ENCODE data around the gene TTLL13. TPM values are rescaled to one million over a fixed set of nuclear protein-coding genes. Genes with fewer than 3 reads are reported as not detected.
"Not testable (repeated sequence)": the region's sequence is repeated elsewhere in the genome, so short reads cannot be mapped to it uniquely, and the experiment has no call there.

The TTLL13 gene
- total and polyA plus RNA-seq, 2 donors (not counting 1 experiment from before 2014, with no cell fraction given): 0.33 to 0.42 TPM

DNA sequence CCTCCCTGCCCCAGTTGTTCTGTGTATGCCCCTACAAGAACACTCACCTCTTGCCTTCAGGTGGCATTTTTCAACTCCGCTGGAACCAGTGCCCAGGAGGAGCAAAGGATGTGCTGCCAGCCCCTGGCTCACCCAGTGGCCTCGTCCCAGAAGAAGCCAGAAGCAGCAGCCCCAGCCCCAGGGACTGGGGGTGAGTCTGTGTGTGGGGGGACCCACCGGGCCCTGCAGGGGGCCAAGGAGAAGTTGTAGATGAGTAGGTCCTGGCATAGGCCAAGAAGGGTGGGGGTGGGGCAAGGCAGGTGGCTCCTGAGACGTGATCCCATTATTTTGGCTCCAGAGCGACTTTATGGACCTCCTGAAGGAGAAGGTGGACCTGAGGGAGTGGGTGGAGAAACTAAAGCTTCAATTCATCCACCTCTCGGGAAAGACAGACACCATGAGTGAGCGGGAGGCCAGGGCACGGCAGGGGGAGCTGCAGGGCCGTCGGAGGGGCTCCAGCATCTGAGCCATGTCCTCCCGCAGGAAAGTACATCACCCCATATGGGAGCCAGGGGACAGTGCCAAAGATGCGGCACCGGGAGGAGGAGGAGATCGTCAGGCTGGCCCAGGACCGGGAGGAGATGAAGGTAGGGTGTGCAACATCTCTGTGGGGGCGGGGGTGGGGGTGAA, 45.4 kb downstream of the TTLL13 start:
- no peak overlapping the region for H3K9ac ChIP-seq (ENCODE audit: low read length)
- H3K9me3 ChIP-seq (ENCODE audit: control extremely low read depth in 1 of 3, control insufficient read depth in 2 of 3, insufficient read depth in 1 of 3, low read length in 2 of 3): peaks cover 0 to 5% (median 0%) of the 10 kb centered on the region in 3 donors
- no peak for ATAC-seq (ENCODE audit: low read depth)
- H3K36me3 ChIP-seq (replicated peaks in 1 of 2; ENCODE audit: control extremely low read depth in 1 of 2, control insufficient read depth in 1 of 2, extremely low read depth in 1 of 2, insufficient read depth in 2 of 2, low read length in 1 of 2): no peaks in the 10 kb centered on the region
- ChIA-PET POLR2A (no interaction called here), CTCF (interaction anchor here (1.0 to 1.7 kb wide), 3 partner anchors 9 to 192 kb away, joined by 3 to 5 read pairs (median 3); partner anchors contain the start of gene IDH2)
- H3K4me1 Mint-ChIP-seq: peaks cover 9% of the 10 kb centered on the region
- no peak overlapping the region for H3K4me3 Mint-ChIP-seq
- TF ChIP-seq, protein P1, sequence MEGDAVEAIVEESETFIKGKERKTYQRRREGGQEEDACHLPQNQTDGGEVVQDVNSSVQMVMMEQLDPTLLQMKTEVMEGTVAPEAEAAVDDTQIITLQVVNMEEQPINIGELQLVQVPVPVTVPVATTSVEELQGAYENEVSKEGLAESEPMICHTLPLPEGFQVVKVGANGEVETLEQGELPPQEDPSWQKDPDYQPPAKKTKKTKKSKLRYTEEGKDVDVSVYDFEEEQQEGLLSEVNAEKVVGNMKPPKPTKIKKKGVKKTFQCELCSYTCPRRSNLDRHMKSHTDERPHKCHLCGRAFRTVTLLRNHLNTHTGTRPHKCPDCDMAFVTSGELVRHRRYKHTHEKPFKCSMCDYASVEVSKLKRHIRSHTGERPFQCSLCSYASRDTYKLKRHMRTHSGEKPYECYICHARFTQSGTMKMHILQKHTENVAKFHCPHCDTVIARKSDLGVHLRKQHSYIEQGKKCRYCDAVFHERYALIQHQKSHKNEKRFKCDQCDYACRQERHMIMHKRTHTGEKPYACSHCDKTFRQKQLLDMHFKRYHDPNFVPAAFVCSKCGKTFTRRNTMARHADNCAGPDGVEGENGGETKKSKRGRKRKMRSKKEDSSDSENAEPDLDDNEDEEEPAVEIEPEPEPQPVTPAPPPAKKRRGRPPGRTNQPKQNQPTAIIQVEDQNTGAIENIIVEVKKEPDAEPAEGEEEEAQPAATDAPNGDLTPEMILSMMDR (IDR thresholded peaks at IDR 0.05): no peak
- no peak for TF ChIP-seq EZH2 (IDR thresholded peaks at IDR 0.05; ENCODE audit: borderline replicate concordance, insufficient read depth, low read depth, low read length, poor library complexity, severe bottlenecking)
- no peak for DNase-seq
- no peaks in the 10 kb centered on the region for H3K9me3 Mint-ChIP-seq (ENCODE audit: insufficient read depth)
- H2AFZ ChIP-seq (ENCODE audit: insufficient read depth, low read depth, low read length, poor library complexity, severe bottlenecking): no peak overlapping the region
- H3K4me1 ChIP-seq (ENCODE audit: control insufficient read depth in 2 of 2, insufficient read depth in 2 of 2, low read length in 2 of 2): peaks cover 0 to 7% of the 10 kb centered on the region in 2 donors
- H3K4me2 ChIP-seq (replicated peaks; ENCODE audit: low read depth, low read length, poor library complexity, severe bottlenecking): no peak overlapping the region
- H3K27me3 ChIP-seq (replicated peaks in 1 of 4; ENCODE audit: control extremely low read depth in 1 of 4, control insufficient read depth in 3 of 4, insufficient read depth in 4 of 4, low read length in 3 of 4): no peaks in the 10 kb centered on the region
- no peaks in the 10 kb centered on the region for H4K20me1 ChIP-seq (ENCODE audit: control insufficient read depth, insufficient read depth, low read length, poor library complexity, severe bottlenecking)
- no peaks in the 10 kb centered on the region for H3K79me2 ChIP-seq (ENCODE audit: control insufficient read depth, insufficient read depth, low read length)
- H3K27me3 Mint-ChIP-seq: no peaks in the 10 kb centered on the region
- no peak overlapping the region for H3K27ac ChIP-seq (ENCODE audit: low read length in 2 of 2)
- 90% methylated on average over 15 of the region's 16 CpGs for WGBS (ENCODE audit: insufficient coverage)
- H3K27ac Mint-ChIP-seq: no peak overlapping the region
- H3K4me3 ChIP-seq (ENCODE audit: control extremely low read depth in 1 of 5, extremely low read depth in 1 of 5, insufficient read depth in 1 of 5, low read depth in 2 of 5, low read length in 4 of 5): no peak overlapping the region
- intact Hi-C loops (cut with micrococcal nuclease): no loop called here

DNA sequence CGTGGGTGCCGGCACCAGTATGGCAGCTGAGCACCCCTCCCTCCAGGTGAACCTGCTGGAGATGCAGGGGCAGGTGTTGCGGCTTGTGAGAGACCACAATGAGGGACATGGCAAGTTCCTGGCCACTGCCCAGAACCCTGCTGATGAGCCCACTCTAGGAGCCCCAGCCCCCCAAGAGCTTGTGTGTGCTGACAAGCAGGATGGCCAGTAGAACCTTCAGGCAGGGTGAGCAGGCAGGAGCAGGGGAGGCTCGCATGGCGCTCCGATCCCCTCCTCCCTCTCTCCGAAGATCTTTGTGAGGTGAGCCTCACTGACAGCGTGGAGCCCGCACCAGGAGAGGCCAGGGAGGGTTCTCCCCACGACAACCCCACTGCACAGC, 45.9 kb downstream of the TTLL13 start:
- Histone ChIP-seq H4K20me1 (ENCODE audit: control insufficient read depth, insufficient read depth, low read length, poor library complexity, severe bottlenecking) (no peaks in the 10 kb centered on the region), H3K27ac (ENCODE audit: low read length in 2 of 2) (no peak overlapping the region), H3K9ac (ENCODE audit: low read length) (no peak overlapping the region), H3K36me3 (replicated peaks in 1 of 2; ENCODE audit: control extremely low read depth in 1 of 2, control insufficient read depth in 1 of 2, extremely low read depth in 1 of 2, insufficient read depth in 2 of 2, low read length in 1 of 2) (no peaks in the 10 kb centered on the region), H3K4me2 (replicated peaks; ENCODE audit: low read depth, low read length, poor library complexity, severe bottlenecking) (no peak overlapping the region), H2AFZ (ENCODE audit: insufficient read depth, low read depth, low read length, poor library complexity, severe bottlenecking) (no peak overlapping the region), H3K4me3 (ENCODE audit: control extremely low read depth in 1 of 5, extremely low read depth in 1 of 5, insufficient read depth in 1 of 5, low read depth in 2 of 5, low read length in 4 of 5) (no peak overlapping the region), H3K79me2 (ENCODE audit: control insufficient read depth, insufficient read depth, low read length) (no peaks in the 10 kb centered on the region), H3K9me3 (ENCODE audit: control extremely low read depth in 1 of 3, control insufficient read depth in 2 of 3, insufficient read depth in 1 of 3, low read length in 2 of 3) (peaks cover 0 to 5% (median 0%) of the 10 kb centered on the region in 3 donors), H3K4me1 (ENCODE audit: control insufficient read depth in 2 of 2, insufficient read depth in 2 of 2, low read length in 2 of 2) (peaks cover 0 to 7% of the 10 kb centered on the region in 2 donors), H3K27me3 (replicated peaks in 1 of 4; ENCODE audit: control extremely low read depth in 1 of 4, control insufficient read depth in 3 of 4, insufficient read depth in 4 of 4, low read length in 3 of 4) (no peaks in the 10 kb centered on the region)
- Mint-ChIP-seq H3K27me3 (no peaks in the 10 kb centered on the region), H3K4me3 (no peak overlapping the region), H3K27ac (no peak overlapping the region), H3K9me3 (ENCODE audit: insufficient read depth) (no peaks in the 10 kb centered on the region), H3K4me1 (peaks cover 9% of the 10 kb centered on the region)
- ChIA-PET POLR2A (no interaction called here), CTCF (interaction anchor here (1.0 to 1.7 kb wide), 3 partner anchors 25 to 152 kb away, joined by 3 to 7 read pairs (median 5); no protein-coding TSS in a partner anchor)
- intact Hi-C loops (cut with micrococcal nuclease): no loop called here
- 48% methylated on average over 6 of the region's 10 CpGs for WGBS (ENCODE audit: insufficient coverage)
- no peak for TF ChIP-seq EZH2 (IDR thresholded peaks at IDR 0.05; ENCODE audit: borderline replicate concordance, insufficient read depth, low read depth, low read length, poor library complexity, severe bottlenecking)
- TF ChIP-seq, protein P1 (IDR thresholded peaks at IDR 0.05): no peak
- ATAC-seq (ENCODE audit: low read depth): no peak
- DNase-seq: no peak

DNA sequence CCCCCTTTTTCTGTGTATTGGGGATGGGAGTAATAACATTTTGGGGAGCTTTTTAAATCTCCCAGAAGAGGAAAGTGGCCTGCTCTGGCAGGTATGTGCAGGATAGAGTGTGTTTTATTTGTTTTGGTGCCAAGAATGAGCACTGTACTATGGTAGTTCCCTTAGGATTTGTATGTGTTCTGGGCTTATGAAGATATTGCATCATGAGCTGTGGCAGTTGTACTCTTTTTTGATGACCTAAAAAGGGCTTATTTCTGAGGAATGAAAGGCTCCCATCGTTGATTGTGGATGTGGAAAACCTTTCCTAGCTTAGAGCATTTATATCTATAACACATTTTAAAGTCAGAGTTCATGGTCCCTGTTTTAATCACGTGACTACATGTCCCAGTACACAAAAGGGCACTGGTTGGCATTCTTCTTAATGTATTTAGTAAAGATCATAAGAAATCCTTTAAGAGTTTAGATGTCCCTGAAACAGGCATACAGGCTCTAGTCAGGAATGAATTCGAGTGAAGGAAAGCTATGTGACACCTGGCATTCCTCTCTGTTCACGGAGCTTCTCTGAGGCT, 47.0 kb downstream of the TTLL13 start:
- intact Hi-C loops (cut with micrococcal nuclease); H3K9me3 ChIP-seq (ENCODE audit: control extremely low read depth in 1 of 3, control insufficient read depth in 2 of 3, insufficient read depth in 1 of 3, low read length in 2 of 3); DNase-seq; H2AFZ ChIP-seq (ENCODE audit: insufficient read depth, low read depth, low read length, poor library complexity, severe bottlenecking); H3K79me2 ChIP-seq (ENCODE audit: control insufficient read depth, insufficient read depth, low read length); H3K27me3 ChIP-seq (replicated peaks in 1 of 4; ENCODE audit: control extremely low read depth in 1 of 4, control insufficient read depth in 3 of 4, insufficient read depth in 4 of 4, low read length in 3 of 4); H3K27ac Mint-ChIP-seq; ATAC-seq (ENCODE audit: low read depth); H3K27ac ChIP-seq (ENCODE audit: low read length in 2 of 2); H3K4me3 ChIP-seq (ENCODE audit: control extremely low read depth in 1 of 5, extremely low read depth in 1 of 5, insufficient read depth in 1 of 5, low read depth in 2 of 5, low read length in 4 of 5); H3K36me3 ChIP-seq (replicated peaks in 1 of 2; ENCODE audit: control extremely low read depth in 1 of 2, control insufficient read depth in 1 of 2, extremely low read depth in 1 of 2, insufficient read depth in 2 of 2, low read length in 1 of 2); H3K9me3 Mint-ChIP-seq (ENCODE audit: insufficient read depth); POLR2A ChIA-PET; H3K4me2 ChIP-seq (replicated peaks; ENCODE audit: low read depth, low read length, poor library complexity, severe bottlenecking); H4K20me1 ChIP-seq (ENCODE audit: control insufficient read depth, insufficient read depth, low read length, poor library complexity, severe bottlenecking); H3K9ac ChIP-seq (ENCODE audit: low read length); H3K4me3 Mint-ChIP-seq; H3K27me3 Mint-ChIP-seq: not testable (repeated sequence)
- CTCF ChIA-PET: interaction anchor here (1.1 to 1.7 kb wide), 4 partner anchors 23 to 153 kb away, joined by 4 to 7 read pairs (median 4); partner anchors contain the start of gene SEMA4B
- peaks cover 2 to 12% of the 10 kb centered on the region in 2 donors for H3K4me1 ChIP-seq (ENCODE audit: control insufficient read depth in 2 of 2, insufficient read depth in 2 of 2, low read length in 2 of 2)
- peaks cover 11% of the 10 kb centered on the region for H3K4me1 Mint-ChIP-seq
- WGBS (ENCODE audit: insufficient coverage): no CpG with 5 or more reads among the region's 4 CpGs
